H1 (cell line): Measurements from ENCODE around the gene RPN2.

Source experiments
- EZH2 ChIP-seq: fragments of 200-600 bp; sonication (generic); IDR thresholded peaks from 2 replicates; pipeline ENCODE4 v1.7.1; 2012; ENCODE audit warnings: low read depth, mild to moderate bottlenecking, moderate library complexity, low read length, inconsistent platforms; ENCODE audit not compliant: severe bottlenecking
- JUND ChIP-seq: IDR thresholded peaks from 2 replicates; pipeline ENCODE4 v1.6.1; 2011; ENCODE audit warnings: mild to moderate bottlenecking, improper control_type of control experiment, low read length
- POLR2A ChIP-seq, 2 experiments: IDR thresholded peaks; 1 replicate in 1 of 2; 2 replicates in 1 of 2; pipeline ENCODE4 v1.6.1; 2011; ENCODE audit warnings: low read depth in 2 of 2, low read length in 2 of 2, mild to moderate bottlenecking in 2 of 2; ENCODE audit errors: control extremely low read depth in 1 of 2
- POLR2AphosphoS5 ChIP-seq: IDR thresholded peaks from 2 replicates; pipeline ENCODE4 v1.6.1; 2011; ENCODE audit warnings: low read depth, low read length
- SP1 ChIP-seq: IDR thresholded peaks from 2 replicates; pipeline ENCODE4 v1.6.1; 2011; ENCODE audit warnings: low read depth, low read length
- TAF1 ChIP-seq: IDR thresholded peaks from 2 replicates; pipeline ENCODE4 v1.6.1; 2011; ENCODE audit warnings: mild to moderate bottlenecking, low read depth, low read length
- TCF12 ChIP-seq: IDR thresholded peaks from 2 replicates; pipeline ENCODE4 v1.6.1; 2011; ENCODE audit warnings: low read depth, mild to moderate bottlenecking, low read length

GRCh38 chr20:37262505-37262904 lies 83.4 kb downstream of the RPN2 start:
- TF ChIP-seq EZH2 (no peak), POLR2A (IDR thresholded peaks at IDR 0.05; ENCODE audit: control extremely low read depth in 1 of 2, low read depth in 2 of 2, low read length in 2 of 2) (no peak), TCF12 (no peak), POLR2AphosphoS5 (no peak), TAF1 (no peak), JUND (no peak), SP1 (no peak)
